Measurements from ENCODE around the gene CSF2. TPM values are rescaled to one million over a fixed set of nuclear protein-coding genes. Genes with fewer than 3 reads are reported as not detected.

The CSF2 gene
- total RNA-seq, 1 experiment from 2014 or later, result not detected

DNA sequence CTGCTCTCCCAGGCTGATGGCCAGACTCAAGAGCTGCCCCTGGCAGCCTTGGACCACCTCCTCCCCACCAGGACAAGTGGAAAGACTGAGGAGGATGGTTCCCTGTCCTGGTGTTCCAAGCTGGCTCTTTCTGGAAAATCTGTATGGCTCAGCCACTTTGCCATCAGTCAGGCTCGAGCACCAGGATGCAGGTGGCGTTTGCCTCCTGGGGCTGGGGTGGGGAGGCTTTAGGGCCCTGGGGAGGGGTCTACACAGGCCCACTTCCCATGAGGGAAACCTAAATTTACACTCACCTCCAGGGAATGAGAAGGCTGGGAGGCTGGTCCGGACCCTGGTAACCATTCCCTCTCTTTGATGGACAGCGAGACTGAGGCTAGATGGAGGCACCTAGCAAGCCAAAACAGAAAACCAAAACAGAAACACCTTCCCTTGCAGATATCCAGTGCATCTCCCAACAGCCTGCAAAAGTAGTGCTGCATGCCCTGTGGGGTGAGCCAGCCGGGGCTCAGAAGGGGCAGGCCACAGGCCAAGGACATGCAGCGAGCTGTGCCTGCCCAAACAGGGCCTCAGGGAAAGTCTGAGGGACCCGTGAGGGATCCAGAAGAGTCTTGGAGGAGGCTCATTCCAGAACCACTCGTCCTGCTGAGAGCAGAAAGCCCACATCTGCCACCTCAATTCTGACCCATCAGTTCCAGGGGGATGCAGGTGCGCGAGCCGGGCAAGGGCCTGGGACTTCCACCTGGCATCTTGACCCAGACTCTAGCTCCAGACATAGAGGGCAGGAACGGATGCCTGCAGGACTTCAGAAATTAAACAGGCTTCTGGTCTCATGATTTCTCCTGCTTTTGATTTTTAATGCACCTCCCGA lies 5.4 kb upstream of the CSF2 start:
- no peak for DNase-seq (ENCODE audit: low read depth)

DNA sequence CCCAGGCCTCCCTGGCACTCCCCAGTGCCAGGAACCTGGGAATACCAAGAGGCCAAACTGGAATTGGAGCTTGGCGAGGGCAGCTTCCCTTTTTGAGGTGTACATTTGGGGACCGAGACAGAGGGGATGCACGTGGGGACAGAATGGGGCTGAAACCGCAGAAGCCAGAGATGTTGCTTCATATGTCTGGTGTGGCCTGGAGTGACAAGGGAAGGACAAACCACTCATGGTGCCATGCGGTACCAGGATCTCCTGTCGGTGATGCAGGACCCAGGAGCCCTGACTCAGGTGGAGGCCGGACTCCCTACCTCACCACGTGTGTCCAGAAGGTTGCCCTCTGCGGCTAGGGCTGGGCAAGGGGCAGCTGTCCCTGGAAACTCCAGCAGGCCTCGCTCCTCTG lies 4.0 kb upstream of the CSF2 start:
- DNase-seq (ENCODE audit: low read depth), result no peak

DNA sequence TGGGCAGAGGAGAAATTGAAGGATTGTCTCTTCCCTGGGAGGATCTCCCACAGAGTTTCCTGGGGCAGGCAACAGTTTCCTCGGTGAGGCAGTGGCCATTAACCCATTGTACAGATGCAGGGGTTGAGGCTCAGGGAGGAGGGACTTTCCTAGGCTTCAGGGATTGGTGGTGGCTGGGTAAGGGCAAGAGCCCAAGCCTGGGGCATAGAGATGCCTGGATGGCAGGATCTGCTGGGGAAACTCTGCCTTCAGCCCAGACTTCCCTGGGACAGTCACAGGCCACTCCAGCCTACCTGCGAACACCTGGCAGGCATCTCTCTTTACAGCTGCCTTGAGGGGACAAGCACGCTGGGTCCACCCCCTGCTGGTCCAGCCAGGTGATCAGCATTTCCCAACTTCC lies 3.6 kb upstream of the CSF2 start:
- no peak for DNase-seq (ENCODE audit: low read depth)

DNA sequence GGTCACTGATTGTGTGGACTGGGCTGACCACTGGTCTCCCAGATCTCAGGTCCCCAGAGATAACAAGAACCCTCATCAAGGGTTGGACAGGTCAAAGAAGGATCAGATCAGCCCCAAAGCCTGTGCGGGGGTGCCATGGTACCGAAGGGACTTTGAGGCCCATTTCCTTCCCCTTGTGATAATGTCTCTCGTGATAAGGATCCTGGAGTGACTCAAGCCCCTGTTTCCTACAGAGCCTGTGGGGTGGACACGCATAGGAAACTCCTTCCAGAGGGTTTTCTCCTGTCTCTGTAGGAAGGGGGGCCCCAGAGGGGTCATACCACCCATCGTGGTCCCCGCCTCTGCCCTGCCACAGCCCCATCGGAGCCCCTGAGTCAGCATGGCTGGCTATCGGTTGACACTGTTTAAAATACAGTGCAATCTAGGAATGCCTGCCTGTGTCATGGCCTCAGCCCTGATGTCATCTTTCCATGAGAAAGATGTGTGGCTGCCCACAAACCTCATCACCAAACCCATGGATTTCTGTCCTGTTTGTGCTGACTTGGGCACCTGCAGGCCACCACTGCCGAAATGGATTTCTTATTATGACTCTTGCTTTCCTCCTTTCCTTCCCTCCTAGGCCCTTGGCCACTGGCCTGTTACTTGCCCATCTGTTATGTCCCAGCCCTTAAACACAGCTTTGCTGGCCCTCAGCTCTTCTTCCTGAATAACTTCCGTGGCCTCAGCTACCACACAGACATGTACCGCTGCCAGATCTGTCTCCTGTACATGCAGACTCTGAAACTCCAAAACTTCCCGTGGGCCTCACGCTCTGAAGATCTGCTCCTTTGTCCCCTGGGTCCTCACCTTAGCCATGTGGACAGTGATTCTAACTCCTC lies 2.9 kb upstream of the CSF2 start:
- peak; percentile 25 for DNase-seq (ENCODE audit: low read depth)

GRCh38 chr5:132071338-132071707 lies 2.3 kb upstream of the CSF2 start:
- DNase-seq (ENCODE audit: low read depth), result no peak

DNA sequence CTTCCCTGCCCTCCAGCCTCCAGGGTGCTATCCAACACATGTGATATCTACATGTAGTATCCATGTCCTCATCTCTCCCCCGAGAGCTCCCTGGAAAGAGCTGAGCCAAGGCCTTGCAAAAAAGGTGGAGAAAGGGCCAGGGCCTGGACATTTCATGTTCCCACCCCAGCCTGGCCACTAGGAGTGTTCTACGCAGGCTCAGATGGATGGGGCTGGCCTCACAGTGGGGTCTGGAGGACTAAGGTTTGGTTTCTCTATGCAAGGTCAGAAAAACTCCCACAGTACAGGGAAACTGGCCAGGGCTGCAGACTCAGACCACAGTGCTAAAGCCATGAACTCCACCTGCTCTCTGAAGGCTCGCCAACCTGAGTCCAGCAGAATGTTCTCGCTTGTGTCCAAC lies 1.5 kb upstream of the CSF2 start:
- no peak for DNase-seq (ENCODE audit: low read depth)

DNA sequence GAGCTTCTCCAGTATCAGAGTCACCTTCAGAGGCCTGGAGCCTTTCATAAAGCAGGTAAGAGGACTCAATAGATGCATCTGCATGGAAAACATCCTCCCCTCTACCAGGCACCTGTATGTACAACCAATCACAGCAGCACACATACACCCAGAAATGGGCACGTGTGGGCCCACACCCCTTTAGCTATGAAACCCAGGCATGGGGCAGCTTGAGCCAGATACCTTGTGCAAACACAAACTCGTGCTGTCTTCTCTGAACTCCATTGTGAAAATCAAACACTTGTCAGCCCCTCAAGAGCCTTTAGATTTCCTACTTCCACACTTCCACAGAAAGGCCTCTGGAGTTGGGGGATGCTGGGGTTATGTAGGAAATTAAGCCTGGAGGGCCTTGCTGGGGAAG lies 1.1 kb upstream of the CSF2 start:
- no peak for DNase-seq (ENCODE audit: low read depth)

GRCh38 chr5:132074091-132074771 lies 642 bp downstream of the CSF2 start:
- DNase-seq (ENCODE audit: low read depth), result no peak

DNA sequence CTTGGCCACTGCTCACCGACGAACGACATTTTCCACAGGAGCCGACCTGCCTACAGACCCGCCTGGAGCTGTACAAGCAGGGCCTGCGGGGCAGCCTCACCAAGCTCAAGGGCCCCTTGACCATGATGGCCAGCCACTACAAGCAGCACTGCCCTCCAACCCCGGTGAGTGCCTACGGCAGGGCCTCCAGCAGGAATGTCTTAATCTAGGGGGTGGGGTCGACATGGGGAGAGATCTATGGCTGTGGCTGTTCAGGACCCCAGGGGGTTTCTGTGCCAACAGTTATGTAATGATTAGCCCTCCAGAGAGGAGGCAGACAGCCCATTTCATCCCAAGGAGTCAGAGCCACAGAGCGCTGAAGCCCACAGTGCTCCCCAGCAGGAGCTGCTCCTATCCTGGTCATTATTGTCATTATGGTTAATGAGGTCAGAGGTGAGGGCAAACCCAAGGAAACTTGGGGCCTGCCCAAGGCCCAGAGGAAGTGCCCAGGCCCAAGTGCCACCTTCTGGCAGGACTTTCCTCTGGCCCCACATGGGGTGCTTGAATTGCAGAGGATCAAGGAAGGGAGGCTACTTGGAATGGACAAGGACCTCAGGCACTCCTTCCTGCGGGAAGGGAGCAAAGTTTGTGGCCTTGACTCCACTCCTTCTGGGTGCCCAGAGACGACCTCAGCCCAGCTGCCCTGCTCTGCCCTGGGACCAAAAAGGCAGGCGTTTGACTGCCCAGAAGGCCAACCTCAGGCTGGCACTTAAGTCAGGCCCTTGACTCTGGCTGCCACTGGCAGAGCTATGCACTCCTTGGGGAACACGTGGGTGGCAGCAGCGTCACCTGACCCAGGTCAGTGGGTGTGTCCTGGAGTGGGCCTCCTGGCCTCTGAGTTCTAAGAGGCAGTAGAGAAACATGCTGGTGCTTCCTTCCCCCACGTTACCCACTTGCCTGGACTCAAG lies 1.5 kb downstream of the CSF2 start:
- no peak for DNase-seq (ENCODE audit: low read depth)

DNA sequence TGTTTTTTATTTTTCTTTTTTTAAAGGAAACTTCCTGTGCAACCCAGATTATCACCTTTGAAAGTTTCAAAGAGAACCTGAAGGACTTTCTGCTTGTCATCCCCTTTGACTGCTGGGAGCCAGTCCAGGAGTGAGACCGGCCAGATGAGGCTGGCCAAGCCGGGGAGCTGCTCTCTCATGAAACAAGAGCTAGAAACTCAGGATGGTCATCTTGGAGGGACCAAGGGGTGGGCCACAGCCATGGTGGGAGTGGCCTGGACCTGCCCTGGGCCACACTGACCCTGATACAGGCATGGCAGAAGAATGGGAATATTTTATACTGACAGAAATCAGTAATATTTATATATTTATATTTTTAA lies 2.1 kb downstream of the CSF2 start:
- DNase-seq (ENCODE audit: low read depth), result no peak

GRCh38 chr5:132076202-132076830 lies 2.7 kb downstream of the CSF2 start:
- DNase-seq (ENCODE audit: low read depth), result no peak

- DNase-seq (ENCODE audit: low read depth), result no peak
Measured at GRCh38 chr5:132076983-132077382, 3.4 kb downstream of the CSF2 start.

DNA sequence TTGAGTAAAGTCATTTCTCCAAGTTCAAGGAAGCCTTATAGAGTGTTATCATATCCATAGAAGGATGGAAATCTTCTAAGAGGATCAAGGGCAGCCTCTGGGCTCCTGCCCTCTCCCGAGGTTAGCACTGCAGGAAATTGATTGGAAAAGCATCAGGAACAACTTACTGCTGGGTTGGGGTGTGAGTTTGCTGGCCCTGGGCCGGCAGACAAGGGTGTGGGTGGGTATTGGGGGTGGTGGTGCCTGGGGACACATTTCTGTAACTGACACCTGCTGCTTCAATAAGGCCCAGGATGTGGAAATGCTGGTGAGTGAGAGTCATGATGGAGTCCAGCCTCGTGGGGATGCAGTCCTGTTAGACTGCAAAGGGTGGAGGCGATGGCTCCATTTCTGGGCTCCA lies 5.5 kb downstream of the CSF2 start:
- DNase-seq (ENCODE audit: low read depth), result no peak

DNA sequence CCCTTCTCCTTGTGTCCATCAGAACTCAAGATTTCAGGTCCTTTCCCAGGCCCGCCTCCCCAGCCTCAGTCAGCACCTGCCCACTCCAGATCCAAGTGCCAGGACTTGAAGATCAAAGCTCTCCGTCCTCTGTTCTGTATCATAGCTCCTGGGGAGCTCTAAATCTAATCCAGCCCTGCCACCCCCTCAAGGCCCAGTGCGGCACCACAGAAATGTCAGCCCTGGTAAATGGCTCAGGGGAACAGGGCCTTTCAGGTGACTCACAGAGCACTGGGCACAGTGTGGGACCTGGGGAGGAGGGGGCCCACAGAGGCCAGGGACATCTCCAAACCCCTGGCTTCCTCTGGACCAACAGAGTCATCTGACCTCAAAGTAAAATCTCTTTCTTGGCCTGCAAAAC lies 6.0 kb downstream of the CSF2 start:
- DNase-seq (ENCODE audit: low read depth), result no peak

DNA sequence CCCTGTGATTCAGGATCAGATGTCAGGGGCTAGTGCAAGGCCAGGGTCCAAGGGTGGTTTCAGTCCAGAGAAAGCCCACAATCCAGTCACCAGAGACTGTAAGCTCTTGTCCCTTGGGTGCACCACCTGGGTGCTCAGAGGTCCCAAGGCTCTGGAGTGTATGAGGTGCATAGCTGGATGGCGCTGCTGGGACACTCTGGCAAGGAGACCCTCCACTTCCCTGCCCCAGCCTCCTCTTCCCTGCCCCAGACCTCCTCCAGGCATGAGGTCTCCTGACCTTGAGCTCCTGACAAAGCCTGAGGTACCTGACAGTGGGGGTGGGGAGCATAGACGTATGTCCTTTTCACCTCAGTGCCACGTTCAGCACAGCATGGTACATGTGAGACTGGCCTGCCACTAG lies 7.0 kb downstream of the CSF2 start:
- no peak for DNase-seq (ENCODE audit: low read depth)

DNA sequence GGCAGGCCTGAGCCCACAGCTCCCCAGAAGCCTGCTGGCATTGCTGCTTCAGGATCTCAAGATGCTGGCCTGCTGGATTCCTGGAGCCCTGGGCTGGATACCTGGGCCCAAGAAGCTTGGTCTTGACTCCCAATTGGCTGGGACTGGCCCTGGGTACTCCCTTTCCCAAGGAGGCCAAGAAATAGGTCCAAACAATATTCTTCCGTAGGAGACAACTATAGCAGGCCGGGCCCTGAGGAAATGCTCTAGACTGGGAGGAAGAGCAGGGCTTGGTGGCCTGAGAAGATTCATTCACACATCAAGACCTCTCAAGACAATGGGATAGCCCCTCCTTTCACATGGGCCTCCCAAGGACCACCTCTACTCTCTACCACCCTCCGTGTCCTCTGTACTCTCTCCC lies 7.9 kb downstream of the CSF2 start:
- DNase-seq (ENCODE audit: low read depth), result no peak

- DNase-seq (ENCODE audit: low read depth), result no peak
Measured at GRCh38 chr5:132082329-132083023, 8.9 kb downstream of the CSF2 start.

GRCh38 chr5:132083071-132083678 lies 9.6 kb downstream of the CSF2 start:
- DNase-seq (ENCODE audit: low read depth), result no peak

GRCh38 chr5:132085686-132086085 lies 12.1 kb downstream of the CSF2 start:
- no peak for DNase-seq (ENCODE audit: low read depth)

Measured in HT1080 (cell line).